ENCODE data around the gene ANTXR2. TPM values are rescaled to one million over a fixed set of nuclear protein-coding genes. Genes with fewer than 3 reads are reported as not detected.

The ANTXR2 gene
- total RNA-seq, 2 donors from 2014 or later, result 86.1 to 133 TPM

DNA sequence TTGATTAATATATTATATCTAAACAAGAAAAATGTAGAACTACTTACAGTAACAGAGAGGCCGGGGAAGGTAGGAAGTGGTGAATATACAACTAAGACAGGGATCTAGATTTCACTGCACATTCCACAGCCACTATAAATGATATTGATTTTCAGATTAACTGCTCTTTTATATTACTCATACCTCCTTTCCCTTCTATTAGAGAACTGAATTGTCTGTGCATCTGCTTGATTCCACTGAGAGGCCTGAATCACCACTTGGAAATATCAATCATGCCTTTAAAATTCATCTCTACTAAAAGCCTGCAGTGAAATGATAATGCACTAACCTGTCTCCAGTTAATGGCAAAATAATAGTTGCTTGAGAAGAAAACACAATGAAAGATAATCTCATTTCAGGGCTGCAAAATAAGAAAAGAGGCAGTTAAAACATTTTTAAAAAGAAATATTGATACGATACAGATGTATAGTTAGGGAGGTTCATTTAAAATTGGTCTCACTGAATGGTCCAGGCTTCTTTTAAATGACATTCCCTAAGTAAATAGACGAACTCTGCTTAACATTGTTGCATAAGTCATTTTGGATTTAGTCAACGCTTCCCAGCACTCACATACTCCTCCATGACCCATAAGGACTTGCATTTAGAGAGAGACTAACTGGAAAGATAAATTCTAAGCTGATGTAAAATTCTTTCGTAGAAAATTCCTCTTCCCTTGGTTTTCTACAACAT, 3.8 kb downstream of the ANTXR2 start:
- Histone ChIP-seq H3K36me3 (peaks cover 0 to 5% of the 10 kb centered on the region in 2 donors), H3K9me3 (no peaks in the 10 kb centered on the region), H3K4me1 (replicated peaks) (peaks cover 3% of the 10 kb centered on the region), H3K27ac (peak overlapping the region; percentile 21 to 94), H3K27me3 (replicated peaks; ENCODE audit: insufficient read depth) (no peaks in the 10 kb centered on the region), H3K4me3 (peak overlapping the region in 1 of 2 donors; percentile 87)
- WGBS, result 73% methylated on average over 5 of the region's 5 CpGs
- intact Hi-C loops (cut with DNase I), result no loop called here
- no peak for DNase-seq (ENCODE audit: low spot score)
- TF ChIP-seq POLR2AphosphoS5 (IDR thresholded peaks at IDR 0.05) (no peak), POLR2A (IDR thresholded peaks at IDR 0.05) (no peak)
- TF ChIP-seq, protein P1, sequence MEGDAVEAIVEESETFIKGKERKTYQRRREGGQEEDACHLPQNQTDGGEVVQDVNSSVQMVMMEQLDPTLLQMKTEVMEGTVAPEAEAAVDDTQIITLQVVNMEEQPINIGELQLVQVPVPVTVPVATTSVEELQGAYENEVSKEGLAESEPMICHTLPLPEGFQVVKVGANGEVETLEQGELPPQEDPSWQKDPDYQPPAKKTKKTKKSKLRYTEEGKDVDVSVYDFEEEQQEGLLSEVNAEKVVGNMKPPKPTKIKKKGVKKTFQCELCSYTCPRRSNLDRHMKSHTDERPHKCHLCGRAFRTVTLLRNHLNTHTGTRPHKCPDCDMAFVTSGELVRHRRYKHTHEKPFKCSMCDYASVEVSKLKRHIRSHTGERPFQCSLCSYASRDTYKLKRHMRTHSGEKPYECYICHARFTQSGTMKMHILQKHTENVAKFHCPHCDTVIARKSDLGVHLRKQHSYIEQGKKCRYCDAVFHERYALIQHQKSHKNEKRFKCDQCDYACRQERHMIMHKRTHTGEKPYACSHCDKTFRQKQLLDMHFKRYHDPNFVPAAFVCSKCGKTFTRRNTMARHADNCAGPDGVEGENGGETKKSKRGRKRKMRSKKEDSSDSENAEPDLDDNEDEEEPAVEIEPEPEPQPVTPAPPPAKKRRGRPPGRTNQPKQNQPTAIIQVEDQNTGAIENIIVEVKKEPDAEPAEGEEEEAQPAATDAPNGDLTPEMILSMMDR (IDR thresholded peaks at IDR 0.05), result no peak

DNA sequence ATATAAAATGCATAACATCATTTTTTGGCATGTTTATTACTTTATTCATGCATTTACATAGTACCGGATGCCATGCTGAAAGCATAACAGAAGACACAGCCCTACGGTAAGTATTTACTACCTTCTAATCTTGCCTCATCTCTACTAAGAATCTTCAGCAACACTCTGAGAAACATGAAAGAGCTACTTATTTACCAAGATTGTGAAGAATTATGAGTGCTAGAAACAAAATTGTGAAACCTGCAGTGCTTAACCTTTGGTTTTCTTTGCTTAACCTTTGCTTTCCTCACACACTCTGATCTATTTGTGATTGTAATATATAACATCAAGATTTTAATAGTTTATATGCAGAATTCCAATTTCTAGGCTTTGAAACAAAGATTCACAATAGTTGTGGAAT, 7.4 kb downstream of the ANTXR2 start:
- peaks cover 3% of the 10 kb centered on the region for H3K4me1 ChIP-seq (replicated peaks)
- H3K27me3 ChIP-seq (replicated peaks; ENCODE audit: insufficient read depth), result no peaks in the 10 kb centered on the region
- TF ChIP-seq POLR2AphosphoS5 (IDR thresholded peaks at IDR 0.05) (no peak), POLR2A (IDR thresholded peaks at IDR 0.05) (no peak)
- TF ChIP-seq, protein P1 (IDR thresholded peaks at IDR 0.05), result no peak
- no peak for DNase-seq (ENCODE audit: low spot score)
- peak overlapping the region in 1 of 2 donors; percentile 4 for H3K27ac ChIP-seq
- peaks cover 0 to 5% of the 10 kb centered on the region in 2 donors for H3K36me3 ChIP-seq
- H3K4me3 ChIP-seq, result no peak overlapping the region
- no peaks in the 10 kb centered on the region for H3K9me3 ChIP-seq
- intact Hi-C loops (cut with DNase I), result no loop called here
- 68% methylated on average over 2 of the region's 2 CpGs for WGBS

DNA sequence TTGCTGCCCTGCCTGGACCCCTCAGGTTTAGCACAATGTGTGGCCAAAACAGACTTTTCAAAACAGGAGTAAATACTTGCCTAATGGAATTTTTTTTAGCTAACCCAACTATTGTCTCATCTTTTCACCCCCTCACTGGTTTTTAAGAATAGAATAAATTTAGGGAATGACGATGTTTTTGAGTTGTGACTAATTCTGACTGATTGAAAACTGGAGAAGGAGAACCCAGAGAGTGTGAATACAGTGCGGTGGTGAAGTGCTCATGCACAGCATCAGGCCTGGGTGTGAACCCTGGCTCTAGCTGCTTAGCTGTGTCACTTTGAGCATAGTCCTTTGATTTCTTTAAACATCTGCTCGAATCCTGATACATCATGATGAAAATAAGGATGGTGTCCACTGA, 10.5 kb downstream of the ANTXR2 start:
- Histone ChIP-seq H3K36me3 (peaks cover 0 to under 1% of the 10 kb centered on the region in 2 donors), H3K27ac (peak overlapping the region in 1 of 2 donors; percentile 1), H3K4me3 (no peak overlapping the region), H3K27me3 (replicated peaks; ENCODE audit: insufficient read depth) (no peaks in the 10 kb centered on the region), H3K9me3 (no peaks in the 10 kb centered on the region), H3K4me1 (replicated peaks) (peaks cover 3% of the 10 kb centered on the region)
- no peak for DNase-seq (ENCODE audit: low spot score)
- WGBS, result 76% methylated on average over 3 of the region's 3 CpGs
- TF ChIP-seq POLR2AphosphoS5 (IDR thresholded peaks at IDR 0.05) (no peak), POLR2A (IDR thresholded peaks at IDR 0.05) (no peak)
- TF ChIP-seq, protein P1 (IDR thresholded peaks at IDR 0.05), result no peak
- intact Hi-C loops (cut with DNase I), result no loop called here

DNA sequence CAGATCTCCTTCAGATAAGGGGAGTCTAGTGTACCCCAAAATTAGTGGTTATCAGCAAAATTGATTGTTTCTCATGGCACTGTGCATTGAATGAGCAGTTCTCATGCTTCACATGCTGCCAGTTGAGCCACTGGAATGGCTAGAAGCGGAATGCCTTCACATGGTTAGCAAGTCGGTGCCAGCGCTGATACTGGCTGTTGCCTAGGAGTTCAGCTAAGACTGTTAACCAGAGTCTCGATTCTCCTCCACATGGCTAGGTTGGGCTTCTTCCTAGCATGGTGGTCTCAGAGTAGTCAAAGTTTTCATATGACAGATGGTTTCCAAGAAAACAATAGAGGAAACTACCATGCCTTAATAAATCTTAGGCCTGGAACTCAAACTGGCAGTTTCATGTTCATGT, 12.2 kb downstream of the ANTXR2 start:
- intact Hi-C loops (cut with DNase I), result no loop called here
- Histone ChIP-seq H3K4me1 (replicated peaks) (peaks cover 3% of the 10 kb centered on the region), H3K4me3 (no peak overlapping the region), H3K27me3 (replicated peaks; ENCODE audit: insufficient read depth) (no peaks in the 10 kb centered on the region), H3K27ac (no peak overlapping the region), H3K36me3 (no peaks in the 10 kb centered on the region), H3K9me3 (no peaks in the 10 kb centered on the region)
- WGBS, result 97% methylated on average over 4 of the region's 4 CpGs
- no peak for DNase-seq (ENCODE audit: low spot score)
- TF ChIP-seq, protein P1 (IDR thresholded peaks at IDR 0.05), result no peak
- TF ChIP-seq POLR2AphosphoS5 (IDR thresholded peaks at IDR 0.05), result no peak

DNA sequence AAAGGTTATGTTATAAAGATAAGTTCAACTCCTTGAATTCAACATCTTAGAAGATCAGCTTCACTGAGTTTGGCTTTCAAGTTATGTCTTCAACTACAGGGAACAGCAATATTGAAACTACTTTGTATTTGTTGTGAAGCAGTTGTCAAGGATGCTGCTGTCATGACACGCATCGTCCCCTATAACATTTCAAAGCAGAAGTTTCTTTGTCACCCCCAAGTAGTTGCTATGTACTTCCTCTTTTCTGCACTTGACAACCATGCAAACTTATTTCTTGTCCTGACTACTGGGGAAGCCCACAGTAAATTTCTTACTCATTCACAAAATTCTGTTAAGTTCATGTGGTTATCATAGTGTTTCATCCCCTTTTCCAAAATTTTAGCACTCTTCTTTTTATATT, 14.3 kb downstream of the ANTXR2 start:
- TF ChIP-seq, protein P1 (IDR thresholded peaks at IDR 0.05), result no peak
- no peak for TF ChIP-seq POLR2AphosphoS5 (IDR thresholded peaks at IDR 0.05)
- no peak for TF ChIP-seq POLR2A (IDR thresholded peaks at IDR 0.05)
- no peak for DNase-seq (ENCODE audit: low spot score)
- H3K4me3 ChIP-seq, result no peak overlapping the region

More for the DNA sequence above, 14.3 kb downstream of the ANTXR2 start:
- intact Hi-C loops (cut with DNase I), result no loop called here
- Histone ChIP-seq H3K27ac (no peak overlapping the region), H3K27me3 (replicated peaks; ENCODE audit: insufficient read depth) (no peaks in the 10 kb centered on the region), H3K9me3 (no peaks in the 10 kb centered on the region), H3K4me1 (replicated peaks) (no peaks in the 10 kb centered on the region), H3K36me3 (peaks cover 0 to 5% of the 10 kb centered on the region in 2 donors)
- 67% methylated on average over 2 of the region's 2 CpGs for WGBS

All from prostate gland (tissue), 2 donors.